Lung (tissue), 12 donors: ENCODE measurements around the gene WDR93. TPM values are rescaled to one million over a fixed set of nuclear protein-coding genes. Genes with fewer than 3 reads are reported as not detected.

Experiments
- ATAC-seq: fragments of 200-7000 bp; cut with Tn5 transposase; one replicate; pipeline ENCODE4 v1.9.1; 2020; ENCODE audit warnings: moderate number of reproducible peaks; ENCODE audit not compliant: insufficient read depth, low FRiP score
- DNase-seq, 3 donors: peaks; one replicate each; pipeline ENCODE4 v3.0.0-alpha.2; 2013 to 2017
- H3K27ac ChIP-seq, 2 donors: one replicate each; pipeline ENCODE4 v1.5.1; 2013; ENCODE audit warnings: mild to moderate bottlenecking in 2 of 2, moderate library complexity in 2 of 2, control low read depth in 1 of 2, inconsistent platforms in 1 of 2, low read depth in 1 of 2, low read length in 1 of 2
- H3K27me3 ChIP-seq, 3 donors: one replicate each; pipeline ENCODE4 v1.5.1; 2013; ENCODE audit warnings: low read length in 2 of 3; ENCODE audit not compliant: control insufficient read depth in 3 of 3, insufficient read depth in 3 of 3
- H3K36me3 ChIP-seq, 4 donors: one replicate each; pipeline ENCODE4 v1.5.1; 2013; ENCODE audit warnings: low read length in 4 of 4, mild to moderate bottlenecking in 1 of 4, moderate library complexity in 1 of 4; ENCODE audit not compliant: control insufficient read depth in 4 of 4, insufficient read depth in 4 of 4
- H3K4me1 ChIP-seq, 5 donors: one replicate each; pipeline ENCODE4 v1.5.1; 2013; ENCODE audit warnings: low read length in 5 of 5, mild to moderate bottlenecking in 2 of 5, moderate library complexity in 1 of 5; ENCODE audit not compliant: control insufficient read depth in 5 of 5, insufficient read depth in 5 of 5
- H3K4me3 ChIP-seq: one replicate; pipeline ENCODE4 v1.5.1; 2013; ENCODE audit warnings: mild to moderate bottlenecking, control low read depth, moderate library complexity
- H3K9ac ChIP-seq, 2 donors: one replicate each; pipeline ENCODE4 v1.5.1; 2013; ENCODE audit warnings: low read length in 2 of 2, control low read depth in 1 of 2; ENCODE audit not compliant: insufficient read depth in 1 of 2
- H3K9me3 ChIP-seq, 4 donors: one replicate each; pipeline ENCODE4 v1.5.1; 2013; ENCODE audit warnings: low read length in 3 of 4, mild to moderate bottlenecking in 1 of 4, moderate library complexity in 1 of 4; ENCODE audit not compliant: control insufficient read depth in 4 of 4, insufficient read depth in 3 of 4
- WGBS, 2 donors: extraction: QIAGEN DNeasy Blood & Tissue Kit; methylation state at CpG; one replicate each; pipeline ENCODE4 v1.1.7; 2013; 5-methylcytosine and 5-hydroxymethylcytosine counted together
- polyA plus RNA-seq, 2 donors: library from polyadenylated mRNA; stranded (reverse); fragments of 200-250 nt; gene quantifications; one replicate each; pipeline ENCODE4 v1.2.1, GENCODE V29; 2013
- total RNA-seq, 2 donors: library from RNA; depleted of rRNA in 1 of 2; stranded (reverse); fragments of >200 nt in 1 of 2; gene quantifications; one replicate each; pipeline ENCODE4 v1.2.1, GENCODE V29; 2014 to 2021
- TF ChIP-seq, protein P1 (sequence below): IDR thresholded peaks from 2 replicates; pipeline ENCODE4 v1.5.1; 2012; ENCODE audit warnings: mild to moderate bottlenecking; ENCODE audit errors: control extremely low read depth, extremely low read depth
- donor health status: control.
- donor health status: control.
- donor health status: Bipolar disorder and iron deficiency.
- donor health status: healthy.
- donor health status: DM: yes; HTN: yes; CAD: no.

The WDR93 gene
- total and polyA plus RNA-seq, 4 donors, result 0.95 to 3.8 (median 2.2) TPM

DNA sequence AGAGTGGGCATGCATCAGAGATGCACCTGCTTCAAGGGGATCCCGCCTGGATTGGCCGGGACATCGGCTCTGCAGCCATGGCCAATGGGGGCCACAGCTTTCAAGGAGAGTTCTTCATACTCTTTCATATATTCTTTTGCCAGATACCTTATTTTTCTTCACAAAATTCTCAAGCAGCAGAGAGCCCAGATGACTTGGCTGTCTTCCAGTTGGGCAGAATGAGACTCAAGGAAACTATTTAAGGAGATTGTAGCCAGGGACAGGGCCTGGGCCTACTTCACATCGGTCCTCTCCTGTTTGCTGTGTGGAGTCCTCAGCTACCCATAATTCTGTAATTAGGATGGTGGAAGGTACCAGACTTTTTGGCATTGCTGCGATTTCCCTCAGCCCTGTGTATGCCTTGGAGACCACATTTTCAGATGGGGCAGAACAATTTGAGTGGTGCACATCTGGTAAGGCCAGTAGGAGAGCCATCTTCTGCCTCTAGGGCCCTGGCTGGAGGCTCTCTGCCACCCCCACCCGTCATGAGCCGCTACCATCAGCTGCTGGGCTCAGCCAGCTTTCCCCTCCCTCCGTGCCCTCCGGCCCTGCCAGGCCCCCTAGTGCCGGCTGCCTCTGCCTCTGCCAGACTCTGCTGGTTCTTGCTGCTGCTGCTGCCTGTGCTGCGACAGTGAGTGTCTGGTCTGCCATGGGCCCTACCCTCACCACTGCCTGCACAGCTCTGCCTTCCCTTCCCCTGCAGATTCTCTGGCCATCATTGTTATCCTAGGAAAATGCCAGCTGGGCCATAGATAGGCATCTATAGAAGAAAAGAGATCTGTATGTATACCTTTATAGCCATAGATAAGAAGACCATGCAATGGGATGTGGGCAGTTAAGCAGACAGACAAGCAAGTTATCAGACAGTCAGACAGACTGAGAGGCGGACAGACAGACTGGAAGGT lies 18.1 kb upstream of the WDR93 start:
- H3K27ac ChIP-seq, result no peak overlapping the region
- H3K4me1 ChIP-seq, result peaks cover 0 to 5% (median 0%) of the 10 kb centered on the region in 5 donors
- DNase-seq, result peak in 1 of 3 donors; percentile 54
- TF ChIP-seq, protein P1, sequence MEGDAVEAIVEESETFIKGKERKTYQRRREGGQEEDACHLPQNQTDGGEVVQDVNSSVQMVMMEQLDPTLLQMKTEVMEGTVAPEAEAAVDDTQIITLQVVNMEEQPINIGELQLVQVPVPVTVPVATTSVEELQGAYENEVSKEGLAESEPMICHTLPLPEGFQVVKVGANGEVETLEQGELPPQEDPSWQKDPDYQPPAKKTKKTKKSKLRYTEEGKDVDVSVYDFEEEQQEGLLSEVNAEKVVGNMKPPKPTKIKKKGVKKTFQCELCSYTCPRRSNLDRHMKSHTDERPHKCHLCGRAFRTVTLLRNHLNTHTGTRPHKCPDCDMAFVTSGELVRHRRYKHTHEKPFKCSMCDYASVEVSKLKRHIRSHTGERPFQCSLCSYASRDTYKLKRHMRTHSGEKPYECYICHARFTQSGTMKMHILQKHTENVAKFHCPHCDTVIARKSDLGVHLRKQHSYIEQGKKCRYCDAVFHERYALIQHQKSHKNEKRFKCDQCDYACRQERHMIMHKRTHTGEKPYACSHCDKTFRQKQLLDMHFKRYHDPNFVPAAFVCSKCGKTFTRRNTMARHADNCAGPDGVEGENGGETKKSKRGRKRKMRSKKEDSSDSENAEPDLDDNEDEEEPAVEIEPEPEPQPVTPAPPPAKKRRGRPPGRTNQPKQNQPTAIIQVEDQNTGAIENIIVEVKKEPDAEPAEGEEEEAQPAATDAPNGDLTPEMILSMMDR, result no peak
- H3K27me3 ChIP-seq, result no peaks in the 10 kb centered on the region
- no peaks in the 10 kb centered on the region for H3K9me3 ChIP-seq
- ATAC-seq, result no peak
- 93% methylated on average over 12 of the region's 12 CpGs for WGBS, 2 donors
- H3K36me3 ChIP-seq, result no peaks in the 10 kb centered on the region
- H3K4me3 ChIP-seq, result no peak overlapping the region
- no peak overlapping the region for H3K9ac ChIP-seq

GRCh38 chr15:89673165-89673512 lies 17.5 kb upstream of the WDR93 start:
- Histone ChIP-seq H3K27ac (no peak overlapping the region), H3K27me3 (no peaks in the 10 kb centered on the region), H3K9ac (no peak overlapping the region), H3K36me3 (no peaks in the 10 kb centered on the region), H3K4me1 (peaks cover 0 to 5% (median 0%) of the 10 kb centered on the region in 5 donors), H3K9me3 (no peaks in the 10 kb centered on the region), H3K4me3 (no peak overlapping the region)
- peak in 1 of 3 donors; percentile 22 for DNase-seq
- no peak for ATAC-seq
- TF ChIP-seq, protein P1, result no peak
- WGBS, 2 donors, result 68 to 71% methylated on average over 12 of the region's 12 CpGs

- WGBS, 2 donors, result 77% methylated on average over 4 of the region's 4 CpGs
Measured at GRCh38 chr15:89674526-89674925, 16.1 kb upstream of the WDR93 start.

More at GRCh38 chr15:89674526-89674925, 16.1 kb upstream of the WDR93 start:
- Histone ChIP-seq H3K9me3 (no peaks in the 10 kb centered on the region), H3K27ac (no peak overlapping the region), H3K4me3 (no peak overlapping the region), H3K36me3 (no peaks in the 10 kb centered on the region), H3K27me3 (no peaks in the 10 kb centered on the region), H3K4me1 (peaks cover 0 to 5% (median 0%) of the 10 kb centered on the region in 5 donors), H3K9ac (no peak overlapping the region)
- DNase-seq (peak in 1 of 3 donors; percentile 19), ATAC-seq (no peak)
- TF ChIP-seq, protein P1, result no peak
